HEK293 (cell line): ENCODE data around the gene APOBEC3F.

Experiments used
- CTCF ChIA-PET: fragments of 350-600 bp; formaldehyde crosslinking; extraction: SDS; loops from one replicate; lab custom pipeline; 2021; ENCODE audit warnings: antibody characterized with exemption; lab: Yijun Ruan, JAX
- POLR2A ChIA-PET: fragments of 300-600 bp; formaldehyde crosslinking; extraction: SDS; loops from one replicate; lab custom pipeline; 2020; ENCODE audit warnings: antibody characterized with exemption, inconsistent platforms; lab: Yijun Ruan, JAX
- H3K27ac ChIP-seq: fragments of 200-500 bp; sonication (Bioruptor generic); 2 replicates; pipeline ENCODE4 v1.5.1; 2014; ENCODE audit warnings: low read depth, low read length, control low read depth, inconsistent platforms; ENCODE audit errors: extremely low read depth
- H3K36me3 ChIP-seq, 2 experiments: fragments of 200-500 bp in 1 of 2; sonication (Bioruptor generic) in 1 of 2; 1 replicate in 1 of 2; 2 replicates in 1 of 2; pipeline ENCODE4 v1.5.1; 2014 to 2017; ENCODE audit warnings: inconsistent platforms in 2 of 2, low read length in 2 of 2; ENCODE audit not compliant: control insufficient read depth in 2 of 2, insufficient read depth in 1 of 2
- H3K4me1 ChIP-seq: fragments of 200-500 bp; sonication (Bioruptor generic); 2 replicates; pipeline ENCODE4 v1.5.1; 2014; ENCODE audit warnings: mild to moderate bottlenecking, low read length, inconsistent platforms; ENCODE audit not compliant: control insufficient read depth, insufficient read depth
- H3K4me3 ChIP-seq: 2 replicates; pipeline ENCODE4 v1.5.1; 2011; ENCODE audit warnings: low read depth, mild to moderate bottlenecking, control low read depth, low read length, moderate library complexity
- H3K9me3 ChIP-seq: fragments of 200-500 bp; sonication (Bioruptor generic); 2 replicates; pipeline ENCODE4 v1.5.1; 2014; ENCODE audit warnings: low read depth, low read length, inconsistent platforms; ENCODE audit not compliant: control insufficient read depth, insufficient read depth
- GFI1B ChIP-seq: fragments of 450-650 bp; formaldehyde crosslinking; IDR thresholded peaks from 2 replicates; pipeline ENCODE4 v1.5.1; 2016; ENCODE audit warnings: missing biosample characterization, missing genetic modification characterization
- KLF9 ChIP-seq: fragments of 450-650 bp; formaldehyde crosslinking; IDR thresholded peaks from 2 replicates; pipeline ENCODE4 v1.5.1; 2016; ENCODE audit warnings: missing biosample characterization, missing genetic modification characterization, low read depth
- PRDM1 ChIP-seq: fragments of 450-650 bp; formaldehyde crosslinking; IDR thresholded peaks from 2 replicates; pipeline ENCODE4; 2016; ENCODE audit warnings: missing biosample characterization, missing genetic modification characterization
- SCRT1 ChIP-seq: fragments of 450-650 bp; formaldehyde crosslinking; IDR thresholded peaks from 2 replicates; pipeline ENCODE4 v1.5.1; 2016; ENCODE audit warnings: missing biosample characterization, missing genetic modification characterization, borderline replicate concordance
- SCRT2 ChIP-seq: fragments of 450-650 bp; formaldehyde crosslinking; IDR thresholded peaks from 2 replicates; pipeline ENCODE4 v1.5.1; 2016; ENCODE audit warnings: missing biosample characterization, missing genetic modification characterization
- WT1 ChIP-seq: fragments of 450-650 bp; formaldehyde crosslinking; IDR thresholded peaks from 2 replicates; pipeline ENCODE4 v1.5.1; 2016; ENCODE audit warnings: missing biosample characterization, missing genetic modification characterization
- ZBTB44 ChIP-seq: fragments of 450-650 bp; IDR thresholded peaks from 2 replicates; pipeline ENCODE4 v1.5.1; 2018; ENCODE audit warnings: missing biosample characterization, mild to moderate bottlenecking, missing genetic modification characterization
- ZBTB48 ChIP-seq: fragments of 450-650 bp; formaldehyde crosslinking; IDR thresholded peaks from 2 replicates; pipeline ENCODE4 v1.5.1; 2016; ENCODE audit warnings: missing biosample characterization, missing genetic modification characterization
- ZNF112 ChIP-seq: fragments of 450-650 bp; formaldehyde crosslinking; IDR thresholded peaks from 2 replicates; pipeline ENCODE4 v1.5.0; 2017; ENCODE audit warnings: missing biosample characterization, missing genetic modification characterization
- ZNF132 ChIP-seq: fragments of 450-650 bp; formaldehyde crosslinking; IDR thresholded peaks from 2 replicates; pipeline ENCODE4 v1.5.1; 2017; ENCODE audit warnings: missing biosample characterization, missing genetic modification characterization, borderline replicate concordance
- ZNF175 ChIP-seq: fragments of 450-650 bp; formaldehyde crosslinking; IDR thresholded peaks from 2 replicates; pipeline ENCODE4 v1.5.1; 2016; ENCODE audit warnings: missing biosample characterization, missing genetic modification characterization
- ZNF18 ChIP-seq: fragments of 450-650 bp; formaldehyde crosslinking; IDR thresholded peaks from 2 replicates; pipeline ENCODE4 v1.5.1; 2016; ENCODE audit warnings: missing biosample characterization, missing genetic modification characterization
- ZNF19 ChIP-seq: fragments of 450-650 bp; formaldehyde crosslinking; IDR thresholded peaks from 2 replicates; pipeline ENCODE4; 2016; ENCODE audit warnings: missing biosample characterization, missing genetic modification characterization, low read depth
- ZNF248 ChIP-seq: fragments of 450-650 bp; formaldehyde crosslinking; IDR thresholded peaks from 2 replicates; pipeline ENCODE4 v1.5.1; 2017; ENCODE audit warnings: missing biosample characterization, missing genetic modification characterization
- ZNF266 ChIP-seq: fragments of 450-650 bp; formaldehyde crosslinking; IDR thresholded peaks from 2 replicates; pipeline ENCODE4 v1.5.1; 2016; ENCODE audit warnings: missing biosample characterization, missing genetic modification characterization, low read depth
- ZNF292 ChIP-seq: fragments of 450-650 bp; formaldehyde crosslinking; IDR thresholded peaks from 2 replicates; pipeline ENCODE4 v1.5.1; 2016; ENCODE audit warnings: low read depth, missing biosample characterization, missing genetic modification characterization, borderline replicate concordance
- ZNF302 ChIP-seq: fragments of 450-650 bp; formaldehyde crosslinking; IDR thresholded peaks from 2 replicates; pipeline ENCODE4 v1.5.1; 2016; ENCODE audit warnings: missing biosample characterization, missing genetic modification characterization, low read depth
- ZNF423 ChIP-seq: fragments of 450-650 bp; formaldehyde crosslinking; IDR thresholded peaks from 2 replicates; pipeline ENCODE4 v1.5.1; 2016; ENCODE audit warnings: missing biosample characterization, missing genetic modification characterization
- ZNF501 ChIP-seq: fragments of 450-650 bp; formaldehyde crosslinking; IDR thresholded peaks from 2 replicates; pipeline ENCODE4 v1.5.1; 2016; ENCODE audit warnings: missing biosample characterization, missing genetic modification characterization
- ZNF560 ChIP-seq: fragments of 450-650 bp; formaldehyde crosslinking; IDR thresholded peaks from 2 replicates; pipeline ENCODE4 v1.5.1; 2017; ENCODE audit warnings: missing biosample characterization, missing genetic modification characterization, borderline replicate concordance
- ZNF585B ChIP-seq: fragments of 450-650 bp; formaldehyde crosslinking; IDR thresholded peaks from 2 replicates; pipeline ENCODE4 v1.5.1; 2016; ENCODE audit warnings: missing biosample characterization, missing genetic modification characterization
- ZNF707 ChIP-seq: fragments of 450-650 bp; formaldehyde crosslinking; IDR thresholded peaks from 2 replicates; pipeline ENCODE4 v1.5.1; 2016; ENCODE audit warnings: missing biosample characterization, missing genetic modification characterization
- ZNF791 ChIP-seq: fragments of 450-650 bp; formaldehyde crosslinking; IDR thresholded peaks from 2 replicates; pipeline ENCODE4 v1.5.1; 2016; ENCODE audit warnings: missing biosample characterization, missing genetic modification characterization
- ZNF830 ChIP-seq: fragments of 450-650 bp; IDR thresholded peaks from 2 replicates; pipeline ENCODE4 v1.5.0; 2018; ENCODE audit warnings: missing biosample characterization, missing genetic modification characterization, low read depth, mild to moderate bottlenecking, moderate library complexity
- ZSCAN4 ChIP-seq: fragments of 450-650 bp; formaldehyde crosslinking; IDR thresholded peaks from 2 replicates; pipeline ENCODE4 v1.5.1; 2017; ENCODE audit warnings: missing biosample characterization, missing genetic modification characterization
- TF ChIP-seq, protein P1 (sequence below): fragments of 450-650 bp; formaldehyde crosslinking; IDR thresholded peaks from 2 replicates; pipeline ENCODE4; 2016; ENCODE audit warnings: missing biosample characterization, missing genetic modification characterization
- TF ChIP-seq, protein P2 (sequence below): fragments of 450-650 bp; formaldehyde crosslinking; IDR thresholded peaks from 2 replicates; pipeline ENCODE4 v1.5.1; 2016; ENCODE audit warnings: missing biosample characterization, missing genetic modification characterization
- TF ChIP-seq, protein P3 (sequence below): fragments of 450-650 bp; formaldehyde crosslinking; IDR thresholded peaks from 2 replicates; pipeline ENCODE4 v1.5.1; 2016; ENCODE audit warnings: missing biosample characterization, missing genetic modification characterization

Gene APOBEC3F

DNA sequence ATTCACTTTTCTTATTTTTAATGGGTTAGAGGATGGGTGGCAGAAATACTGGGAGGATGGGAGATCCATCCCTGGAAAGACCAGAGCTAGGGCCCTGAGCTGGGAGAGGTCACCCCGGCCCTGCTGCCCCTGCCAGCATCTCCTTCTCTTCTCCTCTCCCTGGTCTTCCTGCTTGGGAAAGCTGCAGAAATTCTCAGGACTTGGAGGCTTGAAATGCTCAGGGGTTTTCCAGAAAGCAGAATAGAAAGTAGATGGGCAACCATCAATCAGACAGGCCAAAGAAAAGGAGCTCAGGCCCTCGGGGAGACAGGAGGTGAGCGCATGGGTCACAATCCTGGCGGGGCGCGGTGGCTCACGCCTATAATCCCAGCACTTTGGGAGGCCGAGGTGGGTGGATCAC lies 57.9 kb downstream of the APOBEC3F start:
- TF ChIP-seq ZNF266 = no peak
- TF ChIP-seq ZNF302 (tag by site-specific recombination) = no peak
- no peak for TF ChIP-seq ZNF830 (tag by site-specific recombination)
- TF ChIP-seq ZNF423 (tag by site-specific recombination) = no peak
- TF ChIP-seq ZNF132 (tag by site-specific recombination) = no peak
- TF ChIP-seq ZBTB48 (tag by site-specific recombination) = no peak
- TF ChIP-seq ZNF112 (tag by site-specific recombination) = no peak
- TF ChIP-seq, protein P1, sequence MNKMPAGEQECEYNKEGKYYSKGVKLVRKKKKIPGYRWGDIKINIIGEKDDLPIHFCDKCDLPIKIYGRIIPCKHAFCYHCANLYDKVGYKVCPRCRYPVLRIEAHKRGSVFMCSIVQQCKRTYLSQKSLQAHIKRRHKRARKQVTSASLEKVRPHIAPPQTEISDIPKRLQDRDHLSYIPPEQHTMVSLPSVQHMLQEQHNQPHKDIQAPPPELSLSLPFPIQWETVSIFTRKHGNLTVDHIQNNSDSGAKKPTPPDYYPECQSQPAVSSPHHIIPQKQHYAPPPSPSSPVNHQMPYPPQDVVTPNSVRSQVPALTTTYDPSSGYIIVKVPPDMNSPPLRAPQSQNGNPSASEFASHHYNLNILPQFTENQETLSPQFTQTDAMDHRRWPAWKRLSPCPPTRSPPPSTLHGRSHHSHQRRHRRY = no peak
- TF ChIP-seq ZNF585B (tag by site-specific recombination) = no peak
- no peak for TF ChIP-seq ZNF248 (tag by site-specific recombination)
- TF ChIP-seq KLF9 (tag by site-specific recombination) = no peak
- no peak for TF ChIP-seq ZNF560
- no peak for TF ChIP-seq ZNF791 (tag by site-specific recombination)
- no peak overlapping the region for H3K27ac ChIP-seq
- CTCF ChIA-PET = interaction anchor here (0.5 to 1.2 kb wide), 5 partner anchors 12 to 397 kb away, joined by 3 to 6 read pairs (median 3); no protein-coding TSS in a partner anchor
- peaks cover 5% of the 10 kb centered on the region for H3K4me1 ChIP-seq
- H3K9me3 ChIP-seq = no peaks in the 10 kb centered on the region
- H3K36me3 ChIP-seq = no peaks in the 10 kb centered on the region
- no peak overlapping the region for H3K4me3 ChIP-seq
- POLR2A ChIA-PET = interaction anchor here (0.6 kb wide), 1 partner anchor 24 kb away, joined by 5 read pairs; no protein-coding TSS in a partner anchor

DNA sequence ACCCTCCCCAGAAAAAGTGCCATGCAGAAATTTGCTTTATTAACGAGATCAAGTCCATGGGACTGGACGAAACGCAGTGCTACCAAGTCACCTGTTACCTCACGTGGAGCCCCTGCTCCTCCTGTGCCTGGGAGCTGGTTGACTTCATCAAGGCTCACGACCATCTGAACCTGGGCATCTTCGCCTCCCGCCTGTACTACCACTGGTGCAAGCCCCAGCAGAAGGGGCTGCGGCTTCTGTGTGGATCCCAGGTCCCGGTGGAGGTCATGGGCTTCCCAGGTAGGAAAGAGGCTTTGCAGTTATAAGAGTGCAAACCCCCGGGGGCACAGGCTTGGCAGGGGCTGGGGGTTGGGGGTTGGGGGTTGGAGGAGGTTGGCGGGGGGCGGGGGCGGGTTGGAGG lies 60.6 kb downstream of the APOBEC3F start:
- H3K27ac ChIP-seq = no peak overlapping the region
- POLR2A ChIA-PET = no interaction called here
- H3K4me3 ChIP-seq = no peak overlapping the region
- no peaks in the 10 kb centered on the region for H3K36me3 ChIP-seq
- H3K9me3 ChIP-seq = no peaks in the 10 kb centered on the region
- peaks cover 5% of the 10 kb centered on the region for H3K4me1 ChIP-seq
- CTCF ChIA-PET = interaction anchor here (0.7 kb wide), 1 partner anchor 34 kb away, joined by 3 read pairs; no protein-coding TSS in a partner anchor
- TF ChIP-seq PRDM1 (tag by site-specific recombination) = no peak
- TF ChIP-seq ZBTB44 = no peak
- no peak for TF ChIP-seq ZSCAN4 (tag by site-specific recombination)
- TF ChIP-seq, protein P2, sequence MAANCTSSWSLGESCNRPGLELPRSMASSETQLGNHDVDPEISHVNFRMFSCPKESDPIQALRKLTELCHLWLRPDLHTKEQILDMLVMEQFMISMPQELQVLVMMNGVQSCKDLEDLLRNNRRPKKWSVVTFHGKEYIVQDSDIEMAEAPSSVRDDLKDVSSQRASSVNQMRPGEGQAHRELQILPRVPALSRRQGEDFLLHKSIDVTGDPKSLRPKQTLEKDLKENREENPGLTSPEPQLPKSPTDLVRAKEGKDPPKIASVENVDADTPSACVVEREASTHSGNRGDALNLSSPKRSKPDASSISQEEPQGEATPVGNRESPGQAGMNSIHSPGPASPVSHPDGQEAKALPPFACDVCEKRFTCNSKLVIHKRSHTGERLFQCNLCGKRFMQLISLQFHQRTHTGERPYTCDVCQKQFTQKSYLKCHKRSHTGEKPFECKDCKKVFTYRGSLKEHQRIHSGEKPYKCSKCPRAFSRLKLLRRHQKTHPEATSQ = no peak
- TF ChIP-seq ZNF18 (tag by site-specific recombination) = no peak
- no peak for TF ChIP-seq ZNF707 (tag by site-specific recombination)
- no peak for TF ChIP-seq SCRT2 (tag by site-specific recombination)
- no peak for TF ChIP-seq GFI1B (tag by site-specific recombination)
- no peak for TF ChIP-seq WT1 (tag by site-specific recombination)
- TF ChIP-seq ZNF292 (tag by site-specific recombination) = no peak
- TF ChIP-seq ZNF175 (tag by site-specific recombination) = no peak
- TF ChIP-seq ZNF19 = no peak
- no peak for TF ChIP-seq ZNF501 (tag by site-specific recombination)
- TF ChIP-seq, protein P3, sequence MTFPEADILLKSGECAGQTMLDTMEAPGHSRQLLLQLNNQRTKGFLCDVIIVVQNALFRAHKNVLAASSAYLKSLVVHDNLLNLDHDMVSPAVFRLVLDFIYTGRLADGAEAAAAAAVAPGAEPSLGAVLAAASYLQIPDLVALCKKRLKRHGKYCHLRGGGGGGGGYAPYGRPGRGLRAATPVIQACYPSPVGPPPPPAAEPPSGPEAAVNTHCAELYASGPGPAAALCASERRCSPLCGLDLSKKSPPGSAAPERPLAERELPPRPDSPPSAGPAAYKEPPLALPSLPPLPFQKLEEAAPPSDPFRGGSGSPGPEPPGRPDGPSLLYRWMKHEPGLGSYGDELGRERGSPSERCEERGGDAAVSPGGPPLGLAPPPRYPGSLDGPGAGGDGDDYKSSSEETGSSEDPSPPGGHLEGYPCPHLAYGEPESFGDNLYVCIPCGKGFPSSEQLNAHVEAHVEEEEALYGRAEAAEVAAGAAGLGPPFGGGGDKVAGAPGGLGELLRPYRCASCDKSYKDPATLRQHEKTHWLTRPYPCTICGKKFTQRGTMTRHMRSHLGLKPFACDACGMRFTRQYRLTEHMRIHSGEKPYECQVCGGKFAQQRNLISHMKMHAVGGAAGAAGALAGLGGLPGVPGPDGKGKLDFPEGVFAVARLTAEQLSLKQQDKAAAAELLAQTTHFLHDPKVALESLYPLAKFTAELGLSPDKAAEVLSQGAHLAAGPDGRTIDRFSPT (tag by site-specific recombination) = no peak
- TF ChIP-seq SCRT1 (tag by site-specific recombination) = no peak
